HuH-7.5 (cell line): ENCODE results near the gene ASIP.
"Not testable (repeated sequence)": the region's sequence is repeated elsewhere in the genome, so short reads cannot be mapped to it uniquely, and the experiment has no call there.

Experiments used
- DNase-seq: peaks from one replicate; pipeline ENCODE4 v3.0.0; 2011; ENCODE audit warnings: low spot score

Gene ASIP

GRCh38 chr20:34243377-34243776 is 2.2 kb downstream of the ASIP start:
- DNase-seq: no peak

- DNase-seq: no peak
These were observed 5.0 kb downstream of the ASIP start for GRCh38 chr20:34246126-34246626.

GRCh38 chr20:34249291-34249690 is 8.1 kb downstream of the ASIP start:
- DNase-seq: no peak

- DNase-seq: no peak
These were observed 8.8 kb downstream of the ASIP start for GRCh38 chr20:34250005-34250404.

- no peak for DNase-seq
These were observed 10.4 kb downstream of the ASIP start for GRCh38 chr20:34251619-34252018.

GRCh38 chr20:34252431-34253086 is 11.3 kb downstream of the ASIP start:
- not testable (repeated sequence) for DNase-seq

- DNase-seq: peak; percentile 18
These were observed 13.8 kb downstream of the ASIP start for GRCh38 chr20:34254979-34255378.

GRCh38 chr20:34256629-34257124 is 15.5 kb downstream of the ASIP start:
- DNase-seq: no peak

GRCh38 chr20:34260208-34260942 is 19.2 kb downstream of the ASIP start:
- no peak for DNase-seq

GRCh38 chr20:34262488-34263288 is 21.5 kb downstream of the ASIP start:
- no peak for DNase-seq

GRCh38 chr20:34263468-34263867 is 22.2 kb downstream of the ASIP start:
- not testable (repeated sequence) for DNase-seq

- DNase-seq: no peak
These were observed 22.9 kb downstream of the ASIP start for GRCh38 chr20:34264141-34264540.

- no peak for DNase-seq
These were observed 26.9 kb downstream of the ASIP start for GRCh38 chr20:34268145-34268544.

- DNase-seq: no peak
These were observed 27.8 kb downstream of the ASIP start for GRCh38 chr20:34268851-34269636.

GRCh38 chr20:34269996-34270627 is 28.9 kb downstream of the ASIP start:
- no peak for DNase-seq

GRCh38 chr20:34271956-34272355 is 30.7 kb downstream of the ASIP start:
- no peak for DNase-seq

- DNase-seq: no peak
These were observed 33.5 kb downstream of the ASIP start for GRCh38 chr20:34274694-34275093.

GRCh38 chr20:34281177-34281576 is 40.0 kb downstream of the ASIP start:
- DNase-seq: no peak

- DNase-seq: no peak
These were observed 40.8 kb downstream of the ASIP start for GRCh38 chr20:34282041-34282440.

- DNase-seq: no peak
These were observed 42.6 kb downstream of the ASIP start for GRCh38 chr20:34283844-34284243.

GRCh38 chr20:34285450-34285849 is 44.2 kb downstream of the ASIP start:
- DNase-seq: no peak
